Ovary (tissue), 3 donors: ENCODE data around the gene GAS5.

Source experiments
- POLR2A ChIP-seq: fragments of 450-650 bp; IDR thresholded peaks from one replicate; pipeline ENCODE4 v1.6.1; 2017; ENCODE audit warnings: antibody characterized with exemption, mild to moderate bottlenecking, moderate library complexity
- TF ChIP-seq, protein P1 (sequence below), 3 donors: fragments of 450-650 bp in 2 of 3; fragments of 200-600 bp in 1 of 3; IDR thresholded peaks; one replicate each; pipeline versions ENCODE4 v1.5.1 to v1.8.0; 2016 to 2022; ENCODE audit warnings: antibody characterized with exemption in 3 of 3, mild to moderate bottlenecking in 1 of 3
- donor health status: DM: no; HTN: no; CAD: no.

DNA sequence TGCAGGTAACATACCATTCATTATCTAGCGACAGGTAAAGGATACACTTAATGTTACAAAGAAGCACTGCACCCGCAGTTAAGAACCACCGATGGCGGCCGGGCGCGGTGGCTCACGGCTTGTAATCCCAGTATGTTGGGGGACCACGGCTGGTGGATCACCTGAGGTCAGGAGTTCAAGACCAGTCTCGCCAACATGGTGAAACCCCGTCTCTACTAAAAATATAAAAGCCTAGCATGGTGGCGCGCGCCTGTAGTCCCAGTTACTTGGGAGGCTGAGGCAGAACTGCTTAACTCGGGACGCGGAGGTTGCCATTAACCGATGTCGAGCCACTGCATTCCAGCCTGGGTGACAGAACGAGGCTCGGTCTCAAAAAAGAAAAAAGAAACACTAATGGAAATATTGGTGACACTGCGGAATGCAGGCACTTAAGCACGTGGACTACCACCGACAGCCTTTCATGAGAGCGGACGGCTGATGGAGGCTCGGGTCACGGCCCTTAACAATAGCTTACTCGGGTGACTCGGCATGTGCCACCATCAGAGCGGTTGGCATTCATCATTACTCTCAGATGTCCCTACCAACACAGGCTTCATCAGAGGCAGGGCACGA is 542 bp downstream of the GAS5 start:
- TF ChIP-seq, protein P1, sequence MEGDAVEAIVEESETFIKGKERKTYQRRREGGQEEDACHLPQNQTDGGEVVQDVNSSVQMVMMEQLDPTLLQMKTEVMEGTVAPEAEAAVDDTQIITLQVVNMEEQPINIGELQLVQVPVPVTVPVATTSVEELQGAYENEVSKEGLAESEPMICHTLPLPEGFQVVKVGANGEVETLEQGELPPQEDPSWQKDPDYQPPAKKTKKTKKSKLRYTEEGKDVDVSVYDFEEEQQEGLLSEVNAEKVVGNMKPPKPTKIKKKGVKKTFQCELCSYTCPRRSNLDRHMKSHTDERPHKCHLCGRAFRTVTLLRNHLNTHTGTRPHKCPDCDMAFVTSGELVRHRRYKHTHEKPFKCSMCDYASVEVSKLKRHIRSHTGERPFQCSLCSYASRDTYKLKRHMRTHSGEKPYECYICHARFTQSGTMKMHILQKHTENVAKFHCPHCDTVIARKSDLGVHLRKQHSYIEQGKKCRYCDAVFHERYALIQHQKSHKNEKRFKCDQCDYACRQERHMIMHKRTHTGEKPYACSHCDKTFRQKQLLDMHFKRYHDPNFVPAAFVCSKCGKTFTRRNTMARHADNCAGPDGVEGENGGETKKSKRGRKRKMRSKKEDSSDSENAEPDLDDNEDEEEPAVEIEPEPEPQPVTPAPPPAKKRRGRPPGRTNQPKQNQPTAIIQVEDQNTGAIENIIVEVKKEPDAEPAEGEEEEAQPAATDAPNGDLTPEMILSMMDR (IDR thresholded peaks at IDR 0.05): no peak
- TF ChIP-seq POLR2A: no peak
